ENCODE measurements around the gene PLB1. TPM values are rescaled to one million over a fixed set of nuclear protein-coding genes. Genes with fewer than 3 reads are reported as not detected.

Gene PLB1
- total and polyA plus RNA-seq, 9 of the 15 experiments (the other 6 are each of a cell fraction or from before 2014, with no cell fraction given) = 0.01 to 0.09 (median 0.07) TPM; not detected in 2

GRCh38 chr2:28615706-28616105, 119.8 kb downstream of the PLB1 start:
- Histone ChIP-seq H3K9me3 (replicated peaks; ENCODE audit: control insufficient read depth, insufficient read depth, low read depth, low read length) (no peaks in the 10 kb centered on the region), H3K9me1 (ENCODE audit: control insufficient read depth, insufficient read depth, low read length) (no peaks in the 10 kb centered on the region), H3K27ac (ENCODE audit: extremely low read depth, low read depth, low read length) (no peak overlapping the region), H3K4me3 (no peak overlapping the region), H3K79me2 (ENCODE audit: control insufficient read depth, insufficient read depth, low read length) (no peaks in the 10 kb centered on the region), H2AFZ (ENCODE audit: low read depth, low read length) (no peak overlapping the region), H3K36me3 (ENCODE audit: control insufficient read depth, insufficient read depth, low read length) (no peaks in the 10 kb centered on the region), H4K20me1 (replicated peaks; ENCODE audit: control insufficient read depth, insufficient read depth, low read length) (peaks cover 3% of the 10 kb centered on the region; the same call in 1 of the 2 replicates), H3K9ac (ENCODE audit: insufficient read depth in 1 of 2, low read depth in 2 of 2, low read length in 2 of 2) (no peak overlapping the region), H3K27me3 (ENCODE audit: control insufficient read depth in 2 of 2, insufficient read depth in 2 of 2, low read length in 2 of 2) (peaks cover 9 to 49% of the 10 kb centered on the region in 2 experiments; a peak in 4 of 5 replicates), H3K4me2 (ENCODE audit: insufficient read depth, low read length) (no peak overlapping the region), H3K4me1 (replicated peaks in 1 of 2; ENCODE audit: control insufficient read depth in 2 of 2, insufficient read depth in 2 of 2, low read length in 2 of 2) (no peaks in the 10 kb centered on the region)
- in situ Hi-C loops (cut with MboI) = no loop called here
- WGBS (ENCODE audit: insufficient coverage, low coverage, missing lambda C conversion rate) = 6% methylated on average over 6 of the region's 6 CpGs
- no peak for ATAC-seq
- ChIA-PET CTCF (ENCODE audit: low intra/inter-chr PET ratio) (no interaction called here), POLR2A (interaction anchor here (0.9 to 1.5 kb wide), 3 partner anchors 9 to 23 kb away, joined by 3 to 5 read pairs (median 3); no protein-coding TSS in a partner anchor)
- intact Hi-C loops (cut with micrococcal nuclease) = no loop called here
- DNase-seq (ENCODE audit: extremely low read depth in 1 of 4, low spot score in 3 of 4) = no peak
- TF ChIP-seq RCOR1 (IDR thresholded peaks at IDR 0.05; ENCODE audit: borderline replicate concordance in 1 of 2, low read depth in 2 of 2, low read length in 2 of 2) = no peak
- no peak for TF ChIP-seq ELF4 (CRISPR knock-in tag; IDR thresholded peaks at IDR 0.05)
- no peak for TF ChIP-seq NFXL1 (CRISPR knock-in tag; IDR thresholded peaks at IDR 0.05)
- no peak for TF ChIP-seq KLF13 (tag; IDR thresholded peaks at IDR 0.05; ENCODE audit: borderline replicate concordance, low read depth)
- TF ChIP-seq NFIX (CRISPR knock-in tag; IDR thresholded peaks at IDR 0.05; ENCODE audit: low read depth) = no peak
- TF ChIP-seq JUNB (CRISPR knock-in tag; conservative IDR thresholded peaks at IDR 0.05) = no peak
- TF ChIP-seq ZNF785 (CRISPR knock-in tag; IDR thresholded peaks at IDR 0.05) = no peak
- no peak for TF ChIP-seq SRSF9 (IDR thresholded peaks at IDR 0.05; ENCODE audit: borderline replicate concordance, low read depth, low read length)
- no peak for TF ChIP-seq TCFL5 (CRISPR knock-in tag; conservative IDR thresholded peaks at IDR 0.05)
- FAIRE-seq = no peak
- no TSS peak for BruUV-seq (replicated peaks)

All from K562 (cell line).